Stimulated activated CD8-positive, alpha-beta memory T cell treated with anti-CD3 and anti-CD28 coated beads, Interleukin-4, amount 100 ng/mL, for 4 hours (primary cell): ENCODE measurements around the gene PCAT7.
"Not testable (repeated sequence)": the region's sequence is repeated elsewhere in the genome, so short reads cannot be mapped to it uniquely, and the experiment has no call there.

Experiments
- DNase-seq, 2 donors: peaks; one replicate each; pipeline ENCODE4 v3.0.0-alpha.2; 2020; ENCODE audit warnings: low read depth in 2 of 2, low spot score in 1 of 2

Gene PCAT7

GRCh38 chr9:94554439-94555331 lies at the start of gene PCAT7:
PCAT7 (plus strand) TSS chr9:94555083.
- no peak for DNase-seq

- DNase-seq = not testable (repeated sequence)
These were observed 48.5 kb upstream of the PCAT7 start for GRCh38 chr9:94506370-94506769.

- DNase-seq = no peak
These were observed 47.2 kb upstream of the PCAT7 start for GRCh38 chr9:94507531-94508258.

GRCh38 chr9:94511134-94511954 lies 43.5 kb upstream of the PCAT7 start:
- DNase-seq = no peak

- no peak for DNase-seq
These were observed 43.0 kb upstream of the PCAT7 start for GRCh38 chr9:94511955-94512265.

GRCh38 chr9:94514722-94515121 lies 40.2 kb upstream of the PCAT7 start:
- DNase-seq = no peak

GRCh38 chr9:94517254-94517653 lies 37.6 kb upstream of the PCAT7 start:
- DNase-seq = no peak

GRCh38 chr9:94525396-94526035 lies 29.4 kb upstream of the PCAT7 start:
- DNase-seq = no peak

GRCh38 chr9:94526271-94526670 lies 28.6 kb upstream of the PCAT7 start:
- DNase-seq = no peak

GRCh38 chr9:94526951-94527350 lies 27.9 kb upstream of the PCAT7 start:
- no peak for DNase-seq

- DNase-seq = no peak
These were observed 26.0 kb upstream of the PCAT7 start for GRCh38 chr9:94528886-94529285.

- no peak for DNase-seq
These were observed 21.7 kb upstream of the PCAT7 start for GRCh38 chr9:94533155-94533554.

- no peak for DNase-seq
These were observed 21.3 kb upstream of the PCAT7 start for GRCh38 chr9:94533601-94534000.

GRCh38 chr9:94534901-94535300 lies 20.0 kb upstream of the PCAT7 start:
- DNase-seq = no peak

- no peak for DNase-seq
These were observed 16.0 kb upstream of the PCAT7 start for GRCh38 chr9:94538908-94539307.

- DNase-seq = not testable (repeated sequence)
These were observed 10.5 kb upstream of the PCAT7 start for GRCh38 chr9:94544335-94544734.

- no peak for DNase-seq
These were observed 8.9 kb upstream of the PCAT7 start for GRCh38 chr9:94545940-94546339.

GRCh38 chr9:94553029-94553938 lies 1.6 kb upstream of the PCAT7 start:
- DNase-seq = no peak

GRCh38 chr9:94554078-94554438 lies 825 bp upstream of the PCAT7 start:
- no peak for DNase-seq

GRCh38 chr9:94557376-94557775 lies 2.5 kb downstream of the PCAT7 start:
- no peak for DNase-seq
